HG02870 (cell line): Measurements from ENCODE around the gene ALDH1L1.

Experiments
- ATAC-seq: cut with Tn5 transposase; IDR thresholded peaks from one replicate; pipeline ENCODE4 v1.9.1; 2021; ENCODE audit warnings: mild to moderate bottlenecking, moderate library complexity; ENCODE audit not compliant: unreplicated experiment

The ALDH1L1 gene

GRCh38 chr3:126197343-126197742 lies 17.0 kb upstream of the ALDH1L1 start:
- ATAC-seq: no peak

- ATAC-seq: no peak
These were observed 14.4 kb upstream of the ALDH1L1 start for GRCh38 chr3:126194713-126195305.

- ATAC-seq: no peak
These were observed 10.9 kb upstream of the ALDH1L1 start for GRCh38 chr3:126191246-126191645.

GRCh38 chr3:126187920-126188319 lies 7.5 kb upstream of the ALDH1L1 start:
- ATAC-seq: no peak

- ATAC-seq: no peak
These were observed 6.4 kb upstream of the ALDH1L1 start for GRCh38 chr3:126186749-126187148.

GRCh38 chr3:126186271-126186670 lies 5.9 kb upstream of the ALDH1L1 start:
- no peak for ATAC-seq

GRCh38 chr3:126184465-126185000 lies 4.1 kb upstream of the ALDH1L1 start:
- ATAC-seq: no peak

- no peak for ATAC-seq
These were observed 976 bp upstream of the ALDH1L1 start for GRCh38 chr3:126181398-126181725.

- ATAC-seq: no peak
These were observed 435 bp downstream of the ALDH1L1 start for GRCh38 chr3:126179825-126180476.

GRCh38 chr3:126170073-126170777 lies 10.2 kb downstream of the ALDH1L1 start:
- no peak for ATAC-seq

GRCh38 chr3:126167566-126167965 lies 12.8 kb downstream of the ALDH1L1 start:
- no peak for ATAC-seq

- no peak for ATAC-seq
These were observed 14.4 kb downstream of the ALDH1L1 start for GRCh38 chr3:126166009-126166408.

- ATAC-seq: no peak
These were observed 19.1 kb downstream of the ALDH1L1 start for GRCh38 chr3:126161309-126161708.

GRCh38 chr3:126160243-126161210 lies 19.9 kb downstream of the ALDH1L1 start:
- no peak for ATAC-seq

- no peak for ATAC-seq
These were observed 20.9 kb downstream of the ALDH1L1 start for GRCh38 chr3:126159476-126159875.

GRCh38 chr3:126158912-126159454 lies 21.4 kb downstream of the ALDH1L1 start:
- no peak for ATAC-seq

GRCh38 chr3:126158016-126158911 lies 22.1 kb downstream of the ALDH1L1 start:
- no peak for ATAC-seq

- no peak for ATAC-seq
These were observed 23.2 kb downstream of the ALDH1L1 start for GRCh38 chr3:126157083-126157768.

- no peak for ATAC-seq
These were observed 23.9 kb downstream of the ALDH1L1 start for GRCh38 chr3:126156468-126156867.
